Breast epithelium (tissue), 4 donors: ENCODE results near the gene ABL2. TPM values are rescaled to one million over a fixed set of nuclear protein-coding genes. Genes with fewer than 3 reads are reported as not detected.

Experiments
- DNase-seq, 2 donors: peaks; one replicate each; pipeline ENCODE4 v3.0.0-alpha.2; 2019; ENCODE audit warnings: low spot score in 2 of 2
- H3K27ac ChIP-seq, 2 donors: fragments of 200-600 bp; sonication (generic) in 1 of 2; one replicate each; pipeline ENCODE4 v1.5.1; 2016 to 2019; ENCODE audit warnings: mild to moderate bottlenecking in 1 of 2
- H3K27me3 ChIP-seq, 2 donors: fragments of 200-600 bp; sonication (generic) in 1 of 2; one replicate each; pipeline versions ENCODE4 v1.5.1 to v1.6.0; 2017 to 2019; ENCODE audit warnings: control low read depth in 1 of 2, mild to moderate bottlenecking in 1 of 2
- H3K36me3 ChIP-seq: fragments of 200-600 bp; one replicate; pipeline ENCODE4 v1.5.1; 2019
- H3K4me1 ChIP-seq, 2 donors: fragments of 200-600 bp; sonication (generic); one replicate each; pipeline ENCODE4 v1.5.1; 2016 to 2019; ENCODE audit warnings: control low read depth in 1 of 2
- H3K4me3 ChIP-seq, 3 donors: fragments of 200-600 bp; sonication (generic); 1 replicate in 2 of 3; 2 replicates in 1 of 3; pipeline ENCODE4 v1.5.1; 2016 to 2019; ENCODE audit warnings: mild to moderate bottlenecking in 3 of 3, moderate library complexity in 2 of 3
- H3K9me3 ChIP-seq, 2 donors: fragments of 200-600 bp; sonication (generic) in 1 of 2; one replicate each; pipeline ENCODE4 v1.5.1; 2016 to 2019; ENCODE audit warnings: control low read depth in 1 of 2
- CTCF ChIP-seq, 3 donors: fragments of 450-650 bp; IDR thresholded peaks; one replicate each; pipeline ENCODE4 v1.5.1; 2016 to 2017; ENCODE audit warnings: antibody characterized with exemption in 3 of 3, mild to moderate bottlenecking in 3 of 3, moderate library complexity in 3 of 3
- POLR2A ChIP-seq: fragments of 450-650 bp; IDR thresholded peaks from one replicate; pipeline ENCODE4 v1.6.1; 2016; ENCODE audit warnings: antibody characterized with exemption, mild to moderate bottlenecking, moderate library complexity
- POLR2AphosphoS5 ChIP-seq, 3 donors: sonication (generic); formaldehyde crosslinking; IDR thresholded peaks; one replicate each; pipeline ENCODE4 v1.6.1; 2017; ENCODE audit warnings: antibody characterized with exemption in 3 of 3
- intact Hi-C: fragments of 100-400 bp; cut with DNase I; formaldehyde crosslinking; loops from one replicate; pipeline ENCODE4 v1.15.1; 2023; ENCODE audit warnings: low total_unique reads
- total RNA-seq, 3 donors: library from RNA; depleted of rRNA; stranded (reverse); fragments of >200 nt; gene quantifications; one replicate each; pipeline ENCODE4 v1.1.0, GENCODE V29; 2016

ABL2 gene
- total RNA-seq, 3 donors from 2014 or later, result 23.9 to 27.4 (median 24.3) TPM

- no peak for DNase-seq
- H3K27me3 ChIP-seq, result no peaks in the 10 kb centered on the region
- no peak overlapping the region for H3K4me3 ChIP-seq
- no peaks in the 10 kb centered on the region for H3K4me1 ChIP-seq
- intact Hi-C loops, result no loop called here
- H3K27ac ChIP-seq, result no peak overlapping the region
- no peaks in the 10 kb centered on the region for H3K36me3 ChIP-seq
- no peaks in the 10 kb centered on the region for H3K9me3 ChIP-seq
- TF ChIP-seq CTCF (IDR thresholded peaks at IDR 0.05), result no peak
- TF ChIP-seq POLR2AphosphoS5 (IDR thresholded peaks at IDR 0.05), result no peak
- no peak for TF ChIP-seq POLR2A
Observed at GRCh38 chr1:179167955-179168354, 61.5 kb downstream of the ABL2 start.

- Histone ChIP-seq H3K4me3 (no peak overlapping the region), H3K9me3 (no peaks in the 10 kb centered on the region), H3K27me3 (no peaks in the 10 kb centered on the region), H3K36me3 (no peaks in the 10 kb centered on the region), H3K4me1 (no peaks in the 10 kb centered on the region), H3K27ac (no peak overlapping the region)
- TF ChIP-seq CTCF (IDR thresholded peaks at IDR 0.05) (no peak), POLR2A (no peak), POLR2AphosphoS5 (IDR thresholded peaks at IDR 0.05) (no peak)
- intact Hi-C loops, result no loop called here
- DNase-seq, result no peak
Observed at GRCh38 chr1:179167418-179167777, 62.1 kb downstream of the ABL2 start.

- Histone ChIP-seq H3K4me1 (no peaks in the 10 kb centered on the region), H3K27me3 (no peaks in the 10 kb centered on the region), H3K27ac (no peak overlapping the region), H3K4me3 (no peak overlapping the region), H3K36me3 (no peaks in the 10 kb centered on the region), H3K9me3 (no peaks in the 10 kb centered on the region)
- intact Hi-C loops, result no loop called here
- no peak for DNase-seq
- TF ChIP-seq POLR2AphosphoS5 (IDR thresholded peaks at IDR 0.05) (no peak), POLR2A (no peak), CTCF (IDR thresholded peaks at IDR 0.05) (no peak)
Observed at GRCh38 chr1:179166663-179167417, 62.6 kb downstream of the ABL2 start.

- H3K27ac ChIP-seq, result no peak overlapping the region
Observed at GRCh38 chr1:179164494-179164893, 65.0 kb downstream of the ABL2 start.

More at GRCh38 chr1:179164494-179164893, 65.0 kb downstream of the ABL2 start:
- TF ChIP-seq CTCF (IDR thresholded peaks at IDR 0.05) (no peak), POLR2AphosphoS5 (IDR thresholded peaks at IDR 0.05) (no peak), POLR2A (no peak)
- no peaks in the 10 kb centered on the region for H3K9me3 ChIP-seq
- H3K4me3 ChIP-seq, result no peak overlapping the region
- no peaks in the 10 kb centered on the region for H3K4me1 ChIP-seq
- H3K36me3 ChIP-seq, result no peaks in the 10 kb centered on the region
- no peaks in the 10 kb centered on the region for H3K27me3 ChIP-seq
- intact Hi-C loops, result no loop called here
- no peak for DNase-seq
